BE2C (cell line): ENCODE results near the gene JAKMIP1.
"Not testable (repeated sequence)": the region's sequence is repeated elsewhere in the genome, so short reads cannot be mapped to it uniquely, and the experiment has no call there.

ENCODE experiments used
- DNase-seq: peaks from one replicate; pipeline ENCODE4 v3.0.0-alpha.2; 2020
- H3K27me3 ChIP-seq: fragments of 250-450 bp; sonication (Bioruptor Pico); 2 replicates; pipeline ENCODE4 v1.5.1; 2020; ENCODE audit warnings: mild to moderate bottlenecking
- H3K36me3 ChIP-seq: fragments of 250-450 bp; sonication (Bioruptor Pico); 2 replicates; pipeline ENCODE4 v1.5.1; 2020; ENCODE audit warnings: mild to moderate bottlenecking
- H3K4me1 ChIP-seq: fragments of 250-450 bp; sonication (Bioruptor Pico); 2 replicates; pipeline ENCODE4 v1.5.1; 2020
- H3K4me3 ChIP-seq: 2 replicates; pipeline ENCODE4 v1.5.1; 2011; ENCODE audit warnings: low read depth, low read length
- H3K9me3 ChIP-seq: fragments of 250-450 bp; sonication (Bioruptor Pico); 2 replicates; pipeline ENCODE4 v1.5.1; 2020
- TF ChIP-seq, protein P1 (sequence below): IDR thresholded peaks from 2 replicates; pipeline ENCODE4 v1.5.1; 2012; ENCODE audit warnings: mild to moderate bottlenecking, low read depth, low read length

The JAKMIP1 gene

DNA sequence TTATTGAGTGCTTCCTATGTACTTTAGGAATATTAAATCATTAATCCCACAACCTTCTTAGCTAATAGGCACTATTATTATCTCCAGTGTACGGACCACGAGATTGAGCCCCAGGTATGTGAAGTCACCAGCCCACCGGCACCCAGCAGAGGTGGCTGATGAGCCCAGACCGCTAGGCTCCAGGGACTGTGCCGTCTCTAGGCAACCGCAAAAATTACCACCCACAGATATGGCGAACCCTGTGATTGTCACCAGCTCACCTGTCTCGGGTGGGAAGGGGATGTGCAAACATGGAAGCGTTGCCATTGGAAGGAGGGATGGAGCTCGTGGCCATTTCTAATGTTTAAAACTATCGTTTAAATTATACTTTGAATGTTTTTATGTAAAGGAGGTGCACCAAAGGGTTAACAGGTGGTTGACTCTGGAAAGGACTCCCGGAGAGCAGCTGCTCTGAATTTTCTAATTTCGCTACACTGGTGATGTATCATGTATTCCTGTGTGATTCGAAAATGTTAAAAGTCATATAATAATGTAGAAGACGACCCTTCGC is 21.0 kb upstream of the JAKMIP1 start:
- Histone ChIP-seq H3K27me3 (no peaks in the 10 kb centered on the region), H3K36me3 (no peaks in the 10 kb centered on the region), H3K4me3 (peak overlapping the region; percentile 64), H3K9me3 (peaks cover 8% of the 10 kb centered on the region), H3K4me1 (peaks cover 17% of the 10 kb centered on the region)
- TF ChIP-seq, protein P1, sequence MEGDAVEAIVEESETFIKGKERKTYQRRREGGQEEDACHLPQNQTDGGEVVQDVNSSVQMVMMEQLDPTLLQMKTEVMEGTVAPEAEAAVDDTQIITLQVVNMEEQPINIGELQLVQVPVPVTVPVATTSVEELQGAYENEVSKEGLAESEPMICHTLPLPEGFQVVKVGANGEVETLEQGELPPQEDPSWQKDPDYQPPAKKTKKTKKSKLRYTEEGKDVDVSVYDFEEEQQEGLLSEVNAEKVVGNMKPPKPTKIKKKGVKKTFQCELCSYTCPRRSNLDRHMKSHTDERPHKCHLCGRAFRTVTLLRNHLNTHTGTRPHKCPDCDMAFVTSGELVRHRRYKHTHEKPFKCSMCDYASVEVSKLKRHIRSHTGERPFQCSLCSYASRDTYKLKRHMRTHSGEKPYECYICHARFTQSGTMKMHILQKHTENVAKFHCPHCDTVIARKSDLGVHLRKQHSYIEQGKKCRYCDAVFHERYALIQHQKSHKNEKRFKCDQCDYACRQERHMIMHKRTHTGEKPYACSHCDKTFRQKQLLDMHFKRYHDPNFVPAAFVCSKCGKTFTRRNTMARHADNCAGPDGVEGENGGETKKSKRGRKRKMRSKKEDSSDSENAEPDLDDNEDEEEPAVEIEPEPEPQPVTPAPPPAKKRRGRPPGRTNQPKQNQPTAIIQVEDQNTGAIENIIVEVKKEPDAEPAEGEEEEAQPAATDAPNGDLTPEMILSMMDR: no peak
- no peak for DNase-seq

- no peak for DNase-seq
- H3K36me3 ChIP-seq: no peaks in the 10 kb centered on the region
- peaks cover 4% of the 10 kb centered on the region for H3K4me1 ChIP-seq
- H3K4me3 ChIP-seq: no peak overlapping the region
- TF ChIP-seq, protein P1: no peak
- peaks cover 8% of the 10 kb centered on the region for H3K9me3 ChIP-seq
- H3K27me3 ChIP-seq: no peaks in the 10 kb centered on the region
These were observed 17.5 kb upstream of the JAKMIP1 start for GRCh38 chr4:6217716-6218381.

GRCh38 chr4:6216588-6216987 is 16.2 kb upstream of the JAKMIP1 start:
- DNase-seq: no peak
- no peaks in the 10 kb centered on the region; the same call in 1 of the 2 replicates for H3K9me3 ChIP-seq
- no peaks in the 10 kb centered on the region for H3K27me3 ChIP-seq
- peaks cover 4% of the 10 kb centered on the region for H3K4me1 ChIP-seq
- TF ChIP-seq, protein P1: no peak
- H3K4me3 ChIP-seq: no peak overlapping the region
- no peaks in the 10 kb centered on the region for H3K36me3 ChIP-seq

DNA sequence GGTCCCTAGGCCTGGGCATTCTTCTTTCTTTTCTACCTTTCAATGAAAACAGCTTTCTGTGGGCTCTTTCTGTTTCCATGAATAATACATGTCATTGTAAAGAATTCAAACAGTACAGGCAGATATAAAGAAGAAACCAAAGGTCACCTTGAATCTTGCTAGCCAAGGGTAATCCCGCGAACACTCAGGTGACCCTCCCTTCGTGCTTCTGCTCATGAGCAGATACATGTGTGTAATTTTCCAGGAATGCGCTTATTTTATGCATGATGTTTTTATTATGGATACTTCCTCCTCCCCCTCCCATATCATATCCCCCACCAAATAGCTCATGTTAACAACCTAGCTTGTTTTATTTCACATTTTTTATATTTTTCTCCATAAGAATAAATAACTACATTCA is 9.6 kb upstream of the JAKMIP1 start:
- DNase-seq: no peak
- TF ChIP-seq, protein P1: no peak

DNA sequence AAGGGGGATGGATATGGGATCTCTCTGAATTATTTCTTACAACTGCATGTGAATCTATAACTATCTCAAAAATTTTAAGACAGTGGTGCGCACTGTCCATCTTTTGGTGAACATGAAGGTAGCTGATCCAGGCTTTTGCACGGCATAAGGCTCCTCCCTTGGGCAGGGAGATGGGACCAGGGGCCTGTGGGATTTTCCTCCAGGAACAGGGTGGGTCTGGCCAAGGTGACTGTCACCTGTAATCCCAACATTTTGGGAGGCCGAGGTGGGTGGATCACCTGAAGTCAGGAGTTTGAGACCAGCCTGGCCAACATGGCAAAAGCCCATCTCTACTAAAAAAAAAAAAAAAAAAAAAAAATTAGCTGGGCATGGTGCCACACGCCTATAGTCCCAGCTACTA is 8.9 kb upstream of the JAKMIP1 start:
- H3K4me1 ChIP-seq, DNase-seq, H3K9me3 ChIP-seq, H3K27me3 ChIP-seq, H3K4me3 ChIP-seq, H3K36me3 ChIP-seq: not testable (repeated sequence)

More for the DNA sequence above, 9.6 kb upstream of the JAKMIP1 start:
- H3K9me3 ChIP-seq: no peaks in the 10 kb centered on the region; the same call in 1 of the 2 replicates
- no peaks in the 10 kb centered on the region for H3K4me1 ChIP-seq
- no peak overlapping the region for H3K4me3 ChIP-seq
- no peaks in the 10 kb centered on the region for H3K27me3 ChIP-seq
- H3K36me3 ChIP-seq: no peaks in the 10 kb centered on the region

GRCh38 chr4:6208416-6208815 is 8.1 kb upstream of the JAKMIP1 start:
- no peak for DNase-seq
- TF ChIP-seq, protein P1: no peak
- Histone ChIP-seq H3K27me3 (no peaks in the 10 kb centered on the region), H3K4me3 (no peak overlapping the region), H3K4me1 (no peaks in the 10 kb centered on the region), H3K36me3 (no peaks in the 10 kb centered on the region), H3K9me3 (no peaks in the 10 kb centered on the region; the same call in 1 of the 2 replicates)
